Vagina (tissue), 2 donors: Measurements from ENCODE around the gene SLC38A5.

Experiments
- CTCF ChIP-seq, 3 experiments: fragments of 450-650 bp in 2 of 3; fragments of 200-600 bp in 1 of 3; sonication (generic) in 1 of 3; IDR thresholded peaks; one replicate each; pipeline ENCODE4 v1.5.1; 2017 to 2019; ENCODE audit warnings: antibody characterized with exemption in 3 of 3, mild to moderate bottlenecking in 2 of 3, moderate library complexity in 2 of 3
- POLR2A ChIP-seq, 2 donors: fragments of 450-650 bp; IDR thresholded peaks; one replicate each; pipeline ENCODE4 v1.6.1; 2017; ENCODE audit warnings: antibody characterized with exemption in 2 of 2, mild to moderate bottlenecking in 2 of 2, moderate library complexity in 2 of 2
- POLR2AphosphoS5 ChIP-seq, 2 donors: sonication (generic); formaldehyde crosslinking; IDR thresholded peaks; one replicate each; pipeline ENCODE4 v1.9.0; 2017; ENCODE audit warnings: antibody characterized with exemption in 2 of 2, mild to moderate bottlenecking in 2 of 2, low read depth in 1 of 2; ENCODE audit not compliant: insufficient read depth in 1 of 2

DNA sequence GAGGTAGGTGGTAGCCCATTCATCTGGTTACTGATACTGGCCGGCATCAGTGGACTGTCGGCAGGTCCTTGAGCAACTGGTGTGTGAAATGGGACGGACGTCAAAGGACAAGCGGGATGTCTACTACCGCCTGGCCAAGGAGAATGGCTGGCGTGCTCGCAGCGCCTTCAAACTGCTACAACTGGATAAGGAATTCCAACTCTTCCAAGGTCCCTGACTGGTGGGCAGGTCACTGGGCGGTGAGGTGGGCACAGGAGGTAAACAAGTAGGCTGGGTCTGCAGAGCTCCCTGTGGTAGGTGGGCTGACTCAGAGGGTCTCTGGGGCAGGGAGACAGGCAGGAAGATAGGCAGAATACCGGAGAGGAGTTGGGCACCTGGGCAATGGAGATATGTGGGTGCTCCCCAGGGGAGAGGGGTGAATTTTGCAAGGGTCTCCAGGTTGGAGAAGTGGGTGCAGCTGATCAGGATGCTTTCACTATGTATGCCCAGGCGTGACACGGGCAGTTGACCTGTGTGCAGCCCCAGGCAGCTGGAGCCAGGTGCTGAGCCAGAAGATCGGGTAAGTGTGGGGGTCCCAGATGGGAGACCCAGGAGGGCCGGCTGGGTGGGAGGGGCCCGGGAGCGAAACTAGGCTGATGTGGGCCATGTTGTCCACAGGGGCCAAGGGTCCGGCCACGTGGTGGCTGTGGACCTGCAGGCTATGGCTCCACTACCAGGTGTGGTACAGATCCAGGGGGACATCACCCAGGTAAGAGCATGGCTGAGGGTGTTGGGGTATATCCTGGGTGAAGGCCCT is 8.1 kb upstream of the SLC38A5 start:
- no peak for TF ChIP-seq POLR2AphosphoS5 (IDR thresholded peaks at IDR 0.05; ENCODE audit: insufficient read depth in 1 of 2, low read depth in 1 of 2)
- TF ChIP-seq CTCF (IDR thresholded peaks at IDR 0.05), result no peak
- TF ChIP-seq POLR2A (IDR thresholded peaks at IDR 0.05), result no peak
